Stimulated activated CD8-positive, alpha-beta memory T cell treated with anti-CD3 and anti-CD28 coated beads, Interleukin-4, amount 100 ng/mL, for 48 hours (primary cell): ENCODE measurements around the gene MYH7.

Experiments
- DNase-seq: peaks from one replicate; pipeline ENCODE4 v3.0.0-alpha.2; 2020

MYH7 gene

GRCh38 chr14:23385642-23386265 is 49.7 kb downstream of the MYH7 start:
- DNase-seq = no peak

DNA sequence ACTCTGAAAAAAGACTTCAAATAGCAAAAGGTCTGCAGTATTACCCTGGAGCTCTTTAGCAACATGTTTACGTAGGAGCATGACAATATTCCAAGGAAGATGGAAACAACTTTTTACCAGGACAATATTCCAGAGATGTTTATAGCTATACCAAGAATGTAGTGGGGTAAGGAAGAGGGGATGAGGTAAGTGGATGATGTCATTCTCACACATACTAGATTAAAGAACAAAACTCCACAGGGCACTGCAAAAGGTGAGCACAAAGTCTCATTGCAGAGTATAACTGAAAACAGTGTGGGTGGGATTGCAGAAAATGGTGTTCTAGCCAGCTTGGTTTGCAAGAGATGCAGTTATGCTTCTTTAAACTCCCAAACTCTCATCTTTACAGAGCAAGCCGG is 50.2 kb downstream of the MYH7 start:
- no peak for DNase-seq

DNA sequence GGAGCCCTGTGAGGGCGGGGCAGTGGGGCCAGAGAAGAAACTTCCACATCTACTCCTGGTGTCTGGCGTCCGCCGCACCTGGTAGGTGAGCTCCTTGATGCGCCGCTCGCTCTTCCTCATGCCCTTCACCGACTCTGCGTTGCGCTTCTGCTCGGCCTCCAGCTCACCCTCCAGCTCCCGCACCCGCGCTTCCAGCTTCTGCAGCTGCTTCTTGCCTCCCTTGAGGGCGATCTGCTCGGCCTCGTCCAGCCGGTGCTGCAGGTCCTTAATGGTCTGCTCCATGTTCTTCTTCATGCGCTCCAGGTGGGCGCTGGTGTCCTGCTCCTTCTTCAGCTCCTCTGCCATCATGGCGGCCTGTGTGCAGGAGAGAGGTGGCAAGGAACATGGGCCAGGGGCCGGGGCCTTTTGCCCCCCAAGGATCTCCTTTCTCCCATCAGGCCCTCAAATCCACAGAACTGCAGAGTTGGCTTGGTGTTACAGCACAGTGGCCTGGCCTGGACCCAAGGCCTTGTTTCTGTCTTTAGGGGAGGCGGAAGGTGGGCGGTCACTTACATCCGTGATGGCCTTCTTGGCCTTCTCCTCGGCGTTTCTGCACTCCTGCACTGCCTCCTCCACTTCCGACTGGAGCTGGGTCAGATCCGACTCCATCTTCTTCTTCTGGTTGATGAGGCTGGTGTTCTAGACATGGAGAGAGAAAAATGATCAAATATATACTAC is 50.9 kb downstream of the MYH7 start:
- no peak for DNase-seq

DNA sequence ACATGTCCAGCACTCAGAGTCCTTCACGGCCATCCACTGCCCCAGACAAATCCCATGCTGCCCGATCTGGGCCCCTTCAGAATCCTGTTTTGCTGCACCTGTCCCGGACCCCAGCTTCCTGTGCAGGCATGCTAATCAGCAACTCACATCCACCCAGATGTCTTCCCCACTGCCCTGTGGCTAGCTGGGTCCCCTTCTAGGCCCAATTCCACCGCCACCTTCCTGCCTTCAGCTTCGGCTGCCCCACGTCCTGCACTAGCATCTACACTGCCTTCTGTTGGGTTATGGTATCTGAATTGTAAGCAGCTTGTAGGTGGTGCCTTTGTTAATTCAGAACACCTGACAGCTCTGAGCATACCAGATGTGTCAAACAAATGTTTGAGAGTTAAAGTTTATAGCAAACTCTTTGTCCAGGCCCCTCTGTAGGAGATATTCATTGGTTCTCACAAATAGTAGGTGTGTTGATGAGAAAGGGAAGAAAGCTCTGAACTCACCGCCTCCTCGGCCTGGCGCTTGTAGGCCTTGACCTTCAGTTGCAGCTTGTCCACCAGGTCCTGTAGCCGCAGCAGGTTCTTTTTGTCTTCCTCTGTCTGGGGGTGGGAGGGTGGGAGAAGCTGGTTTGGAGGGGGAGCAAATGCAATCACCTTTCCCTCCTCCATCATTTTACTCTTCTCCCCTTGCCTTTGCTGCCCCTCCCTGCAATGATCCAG is 52.6 kb downstream of the MYH7 start:
- no peak for DNase-seq

GRCh38 chr14:23382276-23382675 is 53.2 kb downstream of the MYH7 start:
- no peak for DNase-seq

DNA sequence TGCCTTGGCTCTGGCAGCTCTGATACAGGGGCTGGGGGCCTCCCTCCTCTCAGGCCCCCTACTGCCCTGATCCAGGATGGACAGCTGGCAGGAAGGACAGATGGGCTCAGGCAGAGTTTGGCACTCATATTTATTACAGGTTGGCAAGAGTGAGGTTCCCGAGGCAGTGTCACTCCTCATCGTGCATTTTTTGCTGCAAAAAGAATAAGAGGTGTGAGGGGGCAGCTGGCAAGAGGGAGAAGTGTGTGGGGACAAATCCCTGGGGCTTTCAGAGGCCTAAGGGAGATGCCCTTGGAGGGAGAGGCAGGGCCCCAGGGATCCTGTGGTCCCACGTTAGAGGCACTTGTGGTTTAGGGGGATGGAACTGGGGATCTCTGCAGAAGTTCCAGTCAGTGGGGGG is 53.6 kb downstream of the MYH7 start:
- no peak for DNase-seq

DNA sequence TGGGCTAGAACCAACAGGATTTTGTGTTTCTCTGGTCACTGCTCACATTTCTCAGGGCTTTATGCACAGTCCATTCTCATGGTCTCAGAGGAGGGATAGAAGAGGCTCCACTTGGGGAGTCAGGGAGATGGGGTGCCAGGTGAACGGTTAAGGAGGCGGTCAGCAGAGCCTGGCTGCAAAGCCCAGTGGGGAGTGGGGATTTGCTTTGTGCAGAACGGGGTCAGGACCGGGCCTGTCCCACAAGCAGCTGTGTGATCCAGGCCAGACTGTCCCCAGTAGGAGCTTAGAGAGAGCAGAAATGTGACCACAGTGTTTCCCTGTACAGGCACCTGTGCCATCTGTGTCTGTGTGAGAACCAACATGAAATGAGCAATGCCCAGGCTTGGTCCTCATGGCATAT is 54.5 kb downstream of the MYH7 start:
- DNase-seq = no peak

DNA sequence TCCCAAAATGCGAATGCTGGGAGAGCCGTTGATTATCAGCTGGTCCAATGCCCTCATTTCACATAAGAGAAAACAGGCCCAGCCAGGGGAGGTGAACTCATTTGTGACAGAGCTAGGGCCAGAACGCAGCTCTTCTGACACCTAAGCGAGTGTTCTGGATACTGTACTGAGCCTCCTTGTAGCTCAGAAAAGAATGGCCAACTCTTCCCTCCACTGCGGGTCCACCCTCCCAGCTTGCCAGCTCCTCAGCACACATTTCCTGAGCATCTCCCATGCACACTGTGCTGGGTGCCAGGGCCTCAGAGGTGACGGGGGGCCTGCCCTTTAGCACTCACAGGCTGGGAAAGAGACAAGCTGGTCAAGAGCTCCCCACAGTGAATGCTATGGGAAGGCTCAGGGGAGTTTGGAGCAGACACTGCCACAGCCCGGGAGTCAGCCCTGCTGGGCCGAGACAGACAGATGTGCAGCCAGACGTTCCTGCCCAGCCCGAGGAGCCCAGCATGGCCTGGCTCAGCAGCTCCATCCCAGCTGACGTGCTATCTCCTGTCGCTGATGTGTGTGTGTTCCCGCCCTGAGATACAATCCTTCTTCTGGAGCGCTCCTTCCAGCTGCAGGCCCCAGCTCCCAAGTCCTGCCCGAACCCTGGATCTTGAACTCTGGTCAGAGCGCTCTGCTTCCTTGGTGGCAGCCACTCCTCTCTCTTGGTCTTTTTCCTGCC is 55.1 kb downstream of the MYH7 start:
- no peak for DNase-seq

DNA sequence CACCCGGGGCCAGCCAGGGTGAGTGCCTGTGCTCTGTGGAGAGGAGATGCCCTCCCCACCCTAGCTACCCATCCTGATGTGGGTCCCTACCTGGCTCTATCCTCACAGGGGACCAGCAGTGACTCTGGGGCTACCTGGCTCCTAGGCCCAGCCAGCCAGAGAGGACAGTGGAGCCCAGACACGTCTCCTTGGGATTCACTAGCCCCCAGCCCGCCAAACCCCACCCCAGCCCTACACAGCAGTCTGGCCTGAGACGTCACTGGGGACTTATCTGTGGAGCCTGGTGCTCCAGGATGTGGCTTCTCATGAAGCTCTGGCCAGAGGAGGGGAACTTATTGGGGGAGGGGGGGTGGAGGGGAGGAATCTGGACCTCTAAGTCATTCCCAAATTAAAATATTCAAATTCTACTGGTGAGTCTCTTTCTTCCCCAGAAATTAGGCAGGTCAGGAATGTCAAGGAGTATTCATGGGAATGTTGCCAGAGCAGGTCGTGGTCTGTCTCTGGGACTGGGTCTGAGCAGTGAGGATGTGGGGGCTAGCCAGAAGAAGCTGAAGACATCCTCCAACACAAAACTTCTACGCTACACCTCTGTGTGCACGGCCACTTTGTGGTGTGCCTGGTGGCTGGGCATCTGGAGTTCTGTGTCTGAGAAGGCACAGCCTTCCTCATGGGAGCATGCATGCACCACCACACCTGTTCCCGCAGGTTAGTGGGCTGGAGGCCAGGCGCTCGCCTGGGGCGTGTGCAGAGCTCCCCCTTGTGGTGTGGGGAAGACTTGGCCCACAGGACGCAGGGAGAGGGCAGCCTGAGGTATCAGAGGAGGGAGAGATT is 55.9 kb downstream of the MYH7 start:
- peak; percentile 76 for DNase-seq

- DNase-seq = no peak
Measured at GRCh38 chr14:23378612-23379220, 56.7 kb downstream of the MYH7 start.

DNA sequence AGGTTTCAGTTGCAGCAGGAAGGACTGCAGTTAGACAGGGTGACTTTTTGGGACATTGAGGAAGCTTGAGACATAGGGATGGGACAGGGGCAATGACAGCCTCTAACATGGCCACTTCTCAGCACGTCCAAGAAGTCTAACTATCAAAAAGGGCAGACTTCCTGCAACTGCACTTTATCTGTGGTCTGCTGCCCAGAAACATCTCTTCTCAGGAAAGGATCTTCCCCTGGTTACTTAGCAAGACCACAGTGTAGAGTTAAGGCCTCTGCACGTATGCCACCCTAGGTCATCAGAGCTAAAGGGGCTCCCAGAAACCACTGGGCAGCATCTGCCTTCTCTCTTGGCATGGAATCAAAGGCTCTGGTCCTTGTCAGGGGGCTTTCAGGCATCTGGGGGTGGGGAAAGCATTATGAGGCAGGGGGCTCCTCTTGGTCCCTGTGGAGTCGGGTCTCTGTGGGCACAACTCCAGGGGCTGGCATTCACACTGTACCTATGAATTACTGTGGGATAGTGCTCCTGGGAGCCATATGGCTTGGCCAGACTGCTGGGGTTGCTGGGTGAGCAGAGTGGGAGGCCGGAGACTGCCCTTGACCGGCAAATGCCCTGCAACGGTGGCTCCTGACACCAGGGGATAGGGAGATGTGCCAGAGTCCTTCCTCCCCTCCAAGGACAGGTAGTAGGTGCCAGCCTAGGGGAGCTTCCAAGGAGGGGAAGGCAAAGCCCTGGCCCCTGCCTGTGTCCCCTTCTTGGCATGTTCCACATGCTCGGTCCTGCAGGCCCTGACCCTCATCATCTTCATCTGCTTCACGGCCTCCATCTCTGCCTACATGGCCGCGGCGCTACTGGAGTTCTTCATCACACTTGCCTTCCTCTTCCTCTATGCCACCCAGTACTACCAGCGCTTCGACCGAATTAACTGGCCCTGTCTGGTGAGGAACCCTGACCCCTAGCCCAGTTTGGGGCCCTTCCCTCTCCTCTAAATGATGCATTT is 57.6 kb downstream of the MYH7 start:
- no peak for DNase-seq

DNA sequence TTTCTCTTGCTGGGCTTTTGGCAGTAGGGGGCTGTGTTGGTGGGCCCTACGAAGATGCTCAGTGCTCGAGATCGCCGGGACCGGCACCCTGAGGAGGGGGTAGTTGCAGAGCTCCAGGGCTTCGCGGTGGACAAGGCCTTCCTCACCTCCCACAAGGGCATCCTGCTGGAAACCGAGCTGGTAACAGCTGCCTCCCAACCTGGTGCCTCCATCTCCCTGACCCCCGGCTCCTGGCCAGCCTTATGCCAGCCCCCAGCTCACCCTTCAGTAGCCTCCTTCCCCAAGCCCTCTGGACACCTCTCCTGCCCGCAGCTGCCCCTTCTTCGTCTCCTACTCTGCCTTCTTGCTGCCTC is 58.3 kb downstream of the MYH7 start:
- no peak for DNase-seq

DNA sequence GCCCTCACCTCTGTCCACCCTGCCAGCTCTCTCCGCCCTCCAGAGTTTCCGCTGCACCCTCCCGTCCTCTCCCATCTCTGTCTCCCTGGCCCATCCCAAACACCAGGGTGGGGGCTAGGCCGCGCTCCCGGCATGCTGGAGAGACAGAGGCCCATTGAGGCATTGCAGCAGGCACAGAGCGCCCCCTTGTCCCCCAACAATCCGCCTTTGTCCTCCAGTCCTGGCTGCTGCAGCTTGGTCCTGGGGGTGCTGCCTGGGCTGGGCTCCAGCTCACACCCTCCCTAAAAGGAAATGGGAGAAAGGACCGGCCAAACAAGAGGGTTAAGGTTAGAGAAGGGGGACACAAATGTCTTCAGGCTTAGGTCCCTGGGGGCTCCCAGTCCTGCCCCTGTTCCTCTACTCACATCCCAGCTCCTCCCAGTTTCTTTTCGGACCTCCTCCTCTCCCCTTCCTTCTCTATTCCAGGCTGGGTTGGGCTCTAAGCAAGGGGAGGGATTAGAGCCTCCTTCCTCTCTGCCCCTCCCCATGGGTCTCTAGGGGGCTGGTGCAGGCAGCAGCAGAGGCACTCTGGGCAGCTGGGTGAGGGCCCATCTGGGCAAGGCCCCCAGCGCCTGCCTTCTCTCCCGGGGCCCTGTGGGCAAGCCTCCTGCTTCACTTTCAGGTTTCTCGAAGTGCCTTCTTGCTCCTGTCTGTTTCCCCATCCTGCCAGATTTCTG is 58.8 kb downstream of the MYH7 start, which contains the start of gene CMTM5:
TSS of gene CMTM5 (plus strand) at position 565 of the 716 bp plus-strand sequence. CDS start 206 bp downstream, outside the sequence.
- no peak for DNase-seq

DNA sequence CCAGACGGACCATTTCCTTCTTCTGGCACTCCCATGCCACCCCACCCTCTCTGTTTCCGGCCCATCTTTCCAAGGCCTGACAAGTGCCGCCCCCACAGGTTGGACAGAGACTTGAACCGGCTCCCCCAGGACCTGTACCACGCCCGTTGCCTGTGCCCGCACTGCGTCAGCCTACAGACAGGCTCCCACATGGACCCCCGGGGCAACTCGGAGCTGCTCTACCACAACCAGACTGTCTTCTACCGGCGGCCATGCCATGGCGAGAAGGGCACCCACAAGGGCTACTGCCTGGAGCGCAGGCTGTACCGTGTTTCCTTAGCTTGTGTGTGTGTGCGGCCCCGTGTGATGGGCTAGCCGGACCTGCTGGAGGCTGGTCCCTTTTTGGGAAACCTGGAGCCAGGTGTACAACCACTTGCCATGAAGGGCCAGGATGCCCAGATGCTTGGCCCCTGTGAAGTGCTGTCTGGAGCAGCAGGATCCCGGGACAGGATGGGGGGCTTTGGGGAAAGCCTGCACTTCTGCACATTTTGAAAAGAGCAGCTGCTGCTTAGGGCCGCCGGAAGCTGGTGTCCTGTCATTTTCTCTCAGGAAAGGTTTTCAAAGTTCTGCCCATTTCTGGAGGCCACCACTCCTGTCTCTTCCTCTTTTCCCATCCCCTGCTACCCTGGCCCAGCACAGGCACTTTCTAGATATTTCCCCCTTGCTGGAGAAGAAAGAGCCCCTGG is 59.8 kb downstream of the MYH7 start:
- DNase-seq = no peak

- no peak for DNase-seq
Measured at GRCh38 chr14:23373041-23373440, 62.4 kb downstream of the MYH7 start.

GRCh38 chr14:23372509-23372908 is 63.0 kb downstream of the MYH7 start, which contains the start of gene IL25:
IL25 (plus strand) TSS chr14:23372809.
- no peak for DNase-seq

DNA sequence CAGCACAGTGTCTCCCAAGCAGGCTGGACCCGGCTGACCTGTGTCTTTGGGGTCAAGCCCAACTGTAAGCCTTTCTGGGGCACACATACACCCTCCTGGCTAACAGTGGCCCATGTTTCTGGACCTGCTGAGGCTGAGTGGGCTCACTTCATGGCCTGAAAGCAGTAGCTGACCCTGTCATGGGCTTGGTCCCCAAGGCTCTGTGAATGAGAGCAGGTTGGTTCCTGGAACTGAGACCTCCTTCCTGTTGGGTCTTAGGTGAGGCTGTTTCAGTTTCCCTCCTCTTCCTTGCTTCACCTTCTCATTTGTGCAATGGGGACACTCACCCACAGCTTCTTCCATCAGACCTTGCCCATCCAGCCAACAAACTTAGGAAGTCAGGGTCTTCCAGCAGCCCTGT is 63.6 kb downstream of the MYH7 start:
- no peak for DNase-seq

DNA sequence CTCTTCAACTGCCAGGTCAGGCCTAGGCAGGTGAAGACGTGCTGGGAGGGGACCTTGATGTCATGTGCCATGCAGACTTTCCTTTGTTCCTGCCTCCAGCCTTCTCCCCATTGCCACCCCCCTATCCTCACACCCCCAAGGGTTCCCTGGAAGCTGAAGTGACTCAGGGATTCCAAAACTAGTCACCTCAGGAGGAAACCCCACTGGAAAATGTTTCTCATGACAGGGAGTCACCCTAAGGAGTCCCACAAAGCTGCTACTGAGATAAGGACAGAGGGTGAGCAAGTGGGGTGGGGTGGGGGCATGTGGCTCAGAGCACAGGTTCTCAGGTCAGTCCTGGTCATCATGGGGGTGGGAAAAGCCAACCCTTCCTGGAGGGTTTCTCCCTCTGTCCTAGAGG is 65.2 kb downstream of the MYH7 start:
- no peak for DNase-seq

DNA sequence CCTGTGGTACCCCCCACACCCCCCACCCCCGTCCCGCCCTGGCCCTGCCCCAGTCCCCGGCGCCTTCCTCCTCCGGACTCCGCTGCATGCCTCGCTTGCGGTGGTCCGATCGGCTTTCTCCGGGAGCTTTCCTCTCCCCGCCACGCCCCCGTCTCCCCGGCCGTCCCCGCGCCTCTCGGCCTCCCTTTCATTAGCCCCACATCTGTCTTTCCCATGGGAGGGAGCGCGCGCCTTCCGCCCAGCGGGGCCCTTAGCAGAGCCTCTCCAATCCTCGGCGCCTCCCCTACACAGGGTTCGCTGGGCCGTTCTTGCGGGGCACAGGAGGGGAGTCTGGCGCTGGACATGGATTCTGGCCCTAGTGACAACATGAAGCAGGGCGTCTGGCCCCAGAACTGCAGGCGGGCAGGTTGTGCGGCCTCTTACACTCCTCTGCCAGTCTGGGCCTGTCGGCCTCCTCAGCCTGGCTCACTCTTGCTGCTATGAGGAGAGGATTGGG is 69.0 kb downstream of the MYH7 start:
- no peak for DNase-seq
